GM19372 (cell line): ENCODE measurements around the gene SMIM30.
A peak's percentile ranks its signal among the peaks of the same experiment; 100 is the strongest.
"Not testable (repeated sequence)": the region's sequence is repeated elsewhere in the genome, so short reads cannot be mapped to it uniquely, and the experiment has no call there.

ENCODE experiments used
- ATAC-seq: cut with Tn5 transposase; IDR thresholded peaks from one replicate; pipeline ENCODE4 v1.9.1; 2021; ENCODE audit warnings: mild to moderate bottlenecking, low read depth, moderate library complexity; ENCODE audit not compliant: unreplicated experiment

Gene SMIM30

GRCh38 chr7:113118074-113118959, at the start of gene SMIM30:
Gene SMIM30, minus strand, starts transcription at chr7:113118554. Its CDS starts 976 bp downstream, at chr7:113117578.
- ATAC-seq, result peak; percentile 98

GRCh38 chr7:113166176-113166575, 47.8 kb upstream of the SMIM30 start:
- not testable (repeated sequence) for ATAC-seq

- no peak for ATAC-seq
Observed at GRCh38 chr7:113161050-113161449, 42.7 kb upstream of the SMIM30 start.

- peak; percentile 64 for ATAC-seq
Observed at GRCh38 chr7:113159746-113160339, 41.5 kb upstream of the SMIM30 start.

GRCh38 chr7:113158756-113159155, 40.4 kb upstream of the SMIM30 start:
- no peak for ATAC-seq

- no peak for ATAC-seq
Observed at GRCh38 chr7:113154117-113154516, 35.8 kb upstream of the SMIM30 start.

- ATAC-seq, result no peak
Observed at GRCh38 chr7:113144817-113145216, 26.5 kb upstream of the SMIM30 start.

- ATAC-seq, result peak; percentile 49
Observed at GRCh38 chr7:113143486-113144257, 25.3 kb upstream of the SMIM30 start.

GRCh38 chr7:113142385-113143119, 24.2 kb upstream of the SMIM30 start:
- peak; percentile 70 for ATAC-seq

GRCh38 chr7:113141803-113142202, 23.4 kb upstream of the SMIM30 start:
- ATAC-seq, result no peak

- no peak for ATAC-seq
Observed at GRCh38 chr7:113140956-113141355, 22.6 kb upstream of the SMIM30 start.

- no peak for ATAC-seq
Observed at GRCh38 chr7:113137241-113137640, 18.9 kb upstream of the SMIM30 start.

GRCh38 chr7:113134025-113134424, 15.7 kb upstream of the SMIM30 start:
- ATAC-seq, result no peak

GRCh38 chr7:113131367-113131766, 13.0 kb upstream of the SMIM30 start:
- no peak for ATAC-seq

GRCh38 chr7:113128031-113128430, 9.7 kb upstream of the SMIM30 start:
- no peak for ATAC-seq

GRCh38 chr7:113125728-113126127, 7.4 kb upstream of the SMIM30 start:
- no peak for ATAC-seq

- no peak for ATAC-seq
Observed at GRCh38 chr7:113122744-113123143, 4.4 kb upstream of the SMIM30 start.

GRCh38 chr7:113120647-113121046, 2.3 kb upstream of the SMIM30 start:
- ATAC-seq, result no peak

- ATAC-seq, result no peak
Observed at GRCh38 chr7:113119429-113119828, 1.1 kb upstream of the SMIM30 start.

GRCh38 chr7:113117374-113117774, 980 bp downstream of the SMIM30 start:
- ATAC-seq, result not testable (repeated sequence)
